GM12875 (cell line): ENCODE measurements around the gene EXOC1.

Source experiments
- H3K4me3 ChIP-seq: one replicate; pipeline ENCODE4 v1.5.1; 2011; ENCODE audit warnings: low read depth, low read length, control low read depth
- CTCF ChIP-seq: IDR thresholded peaks from 2 replicates; pipeline ENCODE4 v1.5.1; 2011; ENCODE audit warnings: low read depth, mild to moderate bottlenecking, control low read depth, inconsistent platforms, low read length, moderate library complexity, borderline replicate concordance; ENCODE audit not compliant: insufficient read depth

The EXOC1 gene

GRCh38 chr4:55904576-55904975 is 51.1 kb downstream of the EXOC1 start:
- no peak overlapping the region for H3K4me3 ChIP-seq
- TF ChIP-seq CTCF = no peak

GRCh38 chr4:55906323-55906722 is 52.9 kb downstream of the EXOC1 start:
- no peak overlapping the region for H3K4me3 ChIP-seq

GRCh38 chr4:55906989-55907388 is 53.5 kb downstream of the EXOC1 start:
- no peak overlapping the region for H3K4me3 ChIP-seq
- TF ChIP-seq CTCF = no peak

More at GRCh38 chr4:55906323-55906722, 52.9 kb downstream of the EXOC1 start:
- TF ChIP-seq CTCF = no peak

GRCh38 chr4:55907469-55907868 is 54.0 kb downstream of the EXOC1 start:
- H3K4me3 ChIP-seq = no peak overlapping the region

GRCh38 chr4:55910140-55910539 is 56.7 kb downstream of the EXOC1 start:
- no peak overlapping the region for H3K4me3 ChIP-seq
- TF ChIP-seq CTCF = no peak

More at GRCh38 chr4:55907469-55907868, 54.0 kb downstream of the EXOC1 start:
- TF ChIP-seq CTCF = no peak

GRCh38 chr4:55912249-55912648 is 58.8 kb downstream of the EXOC1 start:
- H3K4me3 ChIP-seq = no peak overlapping the region
- no peak for TF ChIP-seq CTCF

- no peak overlapping the region for H3K4me3 ChIP-seq
- no peak for TF ChIP-seq CTCF
Measured at GRCh38 chr4:55920571-55920970, 67.1 kb downstream of the EXOC1 start.
